Neural cell (in vitro differentiated cells): ENCODE measurements around the gene UBR2.

Source experiments
- CTCF ChIP-seq: fragments of 450-650 bp; IDR thresholded peaks from 2 replicates; pipeline ENCODE4 v1.5.1; 2014; ENCODE audit warnings: antibody characterized with exemption, mild to moderate bottlenecking, moderate library complexity; ENCODE audit not compliant: poor library complexity, severe bottlenecking
- EP300 ChIP-seq: fragments of 450-650 bp; conservative IDR thresholded peaks from 2 replicates; pipeline ENCODE4 v1.6.1; 2014; ENCODE audit warnings: antibody characterized with exemption, mild to moderate bottlenecking, moderate library complexity; ENCODE audit not compliant: poor library complexity, severe bottlenecking
- EZH2 ChIP-seq: fragments of 200-600, 300-800 bp; shearing (Covaris generic), sonication (generic); IDR thresholded peaks from 2 replicates; pipeline ENCODE4 v1.6.1; 2014; ENCODE audit warnings: antibody characterized with exemption, low read length, borderline replicate concordance, mild to moderate bottlenecking; ENCODE audit not compliant: insufficient read depth, poor library complexity, severe bottlenecking
- POLR2AphosphoS5 ChIP-seq: IDR thresholded peaks from 2 replicates; pipeline ENCODE4 v1.6.1; 2012
- RAD21 ChIP-seq: fragments of 450-650 bp; conservative IDR thresholded peaks from 2 replicates; pipeline ENCODE4 v1.6.1; 2014; ENCODE audit warnings: antibody characterized with exemption, mild to moderate bottlenecking, moderate library complexity
- REST ChIP-seq: IDR thresholded peaks from 2 replicates; pipeline ENCODE4 v1.6.1; 2012; ENCODE audit warnings: borderline replicate concordance
- SMC3 ChIP-seq: fragments of 450-650 bp; conservative IDR thresholded peaks from 2 replicates; pipeline ENCODE4 v1.6.1; 2014; ENCODE audit warnings: antibody characterized with exemption, mild to moderate bottlenecking, moderate library complexity; ENCODE audit not compliant: poor library complexity
- TAF1 ChIP-seq: IDR thresholded peaks from 2 replicates; pipeline ENCODE4 v1.6.1; 2012; ENCODE audit warnings: low read depth

GRCh38 chr6:42564506-42564825 lies 637 bp downstream of the UBR2 start:
- TF ChIP-seq CTCF: no peak
- no peak for TF ChIP-seq RAD21
- TF ChIP-seq EZH2: no peak
- no peak for TF ChIP-seq REST
- no peak for TF ChIP-seq TAF1
- TF ChIP-seq POLR2AphosphoS5: no peak
- TF ChIP-seq EP300: no peak
- no peak for TF ChIP-seq SMC3
